Esophagus mucosa (tissue), 1 donor: ENCODE data around the gene FOXJ2. TPM values are rescaled to one million over a fixed set of nuclear protein-coding genes. Genes with fewer than 3 reads are reported as not detected.
A peak's percentile ranks its signal among the peaks of the same experiment; 100 is the strongest.
"Not testable (repeated sequence)": the region's sequence is repeated elsewhere in the genome, so short reads cannot be mapped to it uniquely, and the experiment has no call there.

Experiments
- ATAC-seq: fragments of 200-7000 bp; cut with Tn5 transposase; one replicate; pipeline ENCODE4 v1.9.1; 2020
- total RNA-seq: library from RNA; stranded (reverse); gene quantifications from one replicate; pipeline ENCODE4 v1.2.4, GENCODE V29; 2023
- donor health status: DM: yes; HTN: yes; CAD: no.

The FOXJ2 gene
- total RNA-seq = 7.6 TPM

- ATAC-seq = peak; percentile 92
Observed at GRCh38 chr12:8032242-8033152, at the start of gene FOXJ2. Gene FOXJ2, plus strand, starts transcription at chr12:8032716. Its CDS starts 7,117 bp downstream, at chr12:8039833.

- not testable (repeated sequence) for ATAC-seq
Observed at GRCh38 chr12:7983019-7983418, 49.5 kb upstream of the FOXJ2 start.

GRCh38 chr12:7983460-7983859 is 49.1 kb upstream of the FOXJ2 start:
- ATAC-seq = not testable (repeated sequence)

GRCh38 chr12:7984900-7985299 is 47.6 kb upstream of the FOXJ2 start:
- no peak for ATAC-seq

GRCh38 chr12:7985802-7986418 is 46.6 kb upstream of the FOXJ2 start:
- ATAC-seq = no peak

GRCh38 chr12:7989827-7990491 is 42.6 kb upstream of the FOXJ2 start:
- ATAC-seq = peak; percentile 52

GRCh38 chr12:7991535-7991934 is 41.0 kb upstream of the FOXJ2 start:
- no peak for ATAC-seq

- ATAC-seq = peak; percentile 9
Observed at GRCh38 chr12:7994731-7995205, 37.7 kb upstream of the FOXJ2 start.

GRCh38 chr12:7995266-7995963 is 37.1 kb upstream of the FOXJ2 start:
- peak; percentile 99 for ATAC-seq

- not testable (repeated sequence) for ATAC-seq
Observed at GRCh38 chr12:8000827-8001226, 31.7 kb upstream of the FOXJ2 start.

- not testable (repeated sequence) for ATAC-seq
Observed at GRCh38 chr12:8001496-8001895, 31.0 kb upstream of the FOXJ2 start.

- ATAC-seq = not testable (repeated sequence)
Observed at GRCh38 chr12:8004897-8005296, 27.6 kb upstream of the FOXJ2 start.

GRCh38 chr12:8011331-8011730 is 21.2 kb upstream of the FOXJ2 start:
- peak; percentile 58 for ATAC-seq

- ATAC-seq = no peak
Observed at GRCh38 chr12:8012651-8013309, 19.7 kb upstream of the FOXJ2 start.

GRCh38 chr12:8014836-8015235 is 17.7 kb upstream of the FOXJ2 start:
- ATAC-seq = no peak

- ATAC-seq = not testable (repeated sequence)
Observed at GRCh38 chr12:8018213-8018612, 14.3 kb upstream of the FOXJ2 start.

GRCh38 chr12:8018666-8019581 is 13.6 kb upstream of the FOXJ2 start:
- no peak for ATAC-seq

GRCh38 chr12:8026291-8026900 is 6.1 kb upstream of the FOXJ2 start:
- peak; percentile 99 for ATAC-seq

- no peak for ATAC-seq
Observed at GRCh38 chr12:8027856-8028255, 4.7 kb upstream of the FOXJ2 start.

- ATAC-seq = no peak
Observed at GRCh38 chr12:8028267-8028666, 4.2 kb upstream of the FOXJ2 start.
